GM12878 (cell line): ENCODE results near the gene USP2. TPM values are rescaled to one million over a fixed set of nuclear protein-coding genes. Genes with fewer than 3 reads are reported as not detected.

Experiments used
- ATAC-seq: fragments of 200-7000 bp; cut with Tn5 transposase; 3 replicates; pipeline ENCODE4 v1.9.1; 2020; ENCODE audit warnings: mild to moderate bottlenecking, moderate library complexity
- BruUV-seq: library from RNA; stranded (reverse); fragments of 400-500 nt; replicated peaks from 2 replicates; lab custom pipeline; 2021; lab: Mats Ljungman, UMichigan
- CTCF ChIA-PET: fragments of 300-600 bp; sonication (Branson Sonifier 250); formaldehyde crosslinking; extraction: SDS; loops from one replicate; lab custom pipeline; 2021; ENCODE audit warnings: inconsistent platforms; lab: Yijun Ruan, JAX
- POLR2A ChIA-PET: fragments of 350-600 bp; formaldehyde crosslinking; extraction: SDS; loops from one replicate; lab custom pipeline; 2021; ENCODE audit warnings: inconsistent platforms; lab: Charles Lee
- RAD21 ChIA-PET: fragments of 300-600 bp; sonication (Branson Sonifier 250); formaldehyde crosslinking; loops from one replicate; lab custom pipeline; 2023; ENCODE audit warnings: antibody characterized with exemption; ENCODE audit not compliant: unreplicated experiment; lab: Charles Lee
- SMC1A ChIA-PET: fragments of 300-600 bp; sonication (Branson Sonifier 250); formaldehyde crosslinking; loops from one replicate; lab custom pipeline; 2023; ENCODE audit not compliant: unreplicated experiment, uncharacterized antibody; lab: Charles Lee
- DNase-seq: peaks from one replicate; pipeline ENCODE4 v3.0.0-alpha.2; 2011; ENCODE audit warnings: low read depth, low spot score
- FAIRE-seq: peaks from 3 replicates; lab custom pipeline; 2011; peaks lifted over from hg19 to GRCh38; lab: Jason Lieb, UNC
- H2AFZ ChIP-seq: 2 replicates; pipeline ENCODE4 v1.6.0; 2011; ENCODE audit warnings: low read depth, low read length, control low read depth; ENCODE audit not compliant: control insufficient read depth
- H3K27ac ChIP-seq: 2 replicates; pipeline ENCODE4 v1.5.1; 2011; ENCODE audit warnings: control low read depth; ENCODE audit not compliant: control insufficient read depth, insufficient read depth
- H3K27me3 ChIP-seq, 2 experiments: replicated peaks in 1 of 2; 2 replicates each; pipeline versions ENCODE4 v1.6.0 to v1.6.1; 2011; ENCODE audit warnings: low read length in 1 of 2; ENCODE audit not compliant: control insufficient read depth in 2 of 2, insufficient read depth in 2 of 2
- H3K36me3 ChIP-seq, 2 experiments: 2 replicates each; pipeline ENCODE4 v1.5.1; 2011; ENCODE audit warnings: low read length in 1 of 2; ENCODE audit not compliant: control insufficient read depth in 2 of 2, insufficient read depth in 2 of 2
- H3K4me1 ChIP-seq: 2 replicates; pipeline ENCODE4 v1.6.1; 2011; ENCODE audit warnings: mild to moderate bottlenecking, low read length, moderate library complexity, mixed read lengths; ENCODE audit not compliant: control insufficient read depth, insufficient read depth
- H3K4me2 ChIP-seq: 2 replicates; pipeline ENCODE4 v1.6.0; 2011; ENCODE audit warnings: control low read depth; ENCODE audit not compliant: control insufficient read depth, insufficient read depth
- H3K4me3 ChIP-seq: fragments of 200-600 bp; sonication (generic); 2 replicates; pipeline ENCODE4 v1.5.1; 2016
- H3K79me2 ChIP-seq: 2 replicates; pipeline ENCODE4 v1.6.0; 2011; ENCODE audit warnings: low read length; ENCODE audit not compliant: control insufficient read depth, insufficient read depth
- H3K9ac ChIP-seq: 2 replicates; pipeline ENCODE4 v1.8.0; 2011; ENCODE audit warnings: low read length, control low read depth, mixed read lengths; ENCODE audit not compliant: control insufficient read depth, insufficient read depth
- H3K9me3 ChIP-seq: replicated peaks from 3 replicates; pipeline ENCODE4 v1.5.1; 2011; ENCODE audit warnings: mild to moderate bottlenecking, low read length; ENCODE audit not compliant: control insufficient read depth, insufficient read depth
- H4K20me1 ChIP-seq: 2 replicates; pipeline ENCODE4 v1.6.0; 2011; ENCODE audit not compliant: control insufficient read depth, insufficient read depth
- KAT2A ChIP-seq: conservative IDR thresholded peaks from 2 replicates; pipeline ENCODE4 v1.6.1; 2011; ENCODE audit warnings: low read depth, low read length; ENCODE audit not compliant: control insufficient read depth
- MYB ChIP-seq: fragments of 150-350 bp; IDR thresholded peaks from 2 replicates; pipeline ENCODE4 v1.6.1; 2014; ENCODE audit warnings: mild to moderate bottlenecking, low read depth, low read length, borderline replicate concordance
- NFYB ChIP-seq: IDR thresholded peaks from 2 replicates; pipeline ENCODE4 v1.6.1; 2011; ENCODE audit warnings: low read depth, mild to moderate bottlenecking, low read length, improper control_type of control experiment, moderate library complexity; ENCODE audit not compliant: insufficient read depth
- NR2C1 ChIP-seq: fragments of 450-650 bp; IDR thresholded peaks from 2 replicates; pipeline ENCODE4 v1.6.1; 2017; ENCODE audit warnings: antibody characterized with exemption, mild to moderate bottlenecking, moderate library complexity
- RFX5 ChIP-seq: IDR thresholded peaks from 2 replicates; pipeline ENCODE4 v1.6.1; 2011; ENCODE audit warnings: low read depth, low read length, improper control_type of control experiment
- STAT1 ChIP-seq: fragments of 450-650 bp; conservative IDR thresholded peaks from 2 replicates; pipeline ENCODE4 v1.6.1; 2014; ENCODE audit warnings: antibody characterized with exemption, mild to moderate bottlenecking
- WGBS: methylation state at CpG from one replicate; pipeline ENCODE4 v1.1.6; 2016; ENCODE audit warnings: low lambda C conversion rate; ENCODE audit not compliant: insufficient replicate concordance, insufficient coverage; ENCODE audit errors: missing lambda C conversion rate; 5-methylcytosine and 5-hydroxymethylcytosine counted together
- in situ Hi-C: fragments of 300-500 bp; cut with MboI; formaldehyde crosslinking; loops from 9 replicates; pipeline ENCODE4 v1.14.3; 2018; ENCODE audit warnings: mixed read lengths
- intact Hi-C: fragments of 100-400 bp; cut with micrococcal nuclease; formaldehyde crosslinking; loops from one replicate; pipeline ENCODE4 v1.14.2; 2022; ENCODE audit not compliant: unreplicated experiment
- polyA plus RNA-seq, 11 experiments: library from polyadenylated mRNA; depleted of rRNA in 4 of 11; unstranded in 6 of 11; stranded (reverse) in 5 of 11; fragments of >200 nt; fragmentation: Nextera tagmentation in 4 of 11; fragmentation: Illumina TruSeq in 1 of 11; extraction: Ambion mirVana in 4 of 11; extraction: Trizol in 1 of 11; gene quantifications; 1 replicate in 1 of 11; 2 replicates in 10 of 11; pipeline versions ENCODE4 v1.2.1 to v1.2.3, GENCODE V29; 2011 to 2016; ENCODE audit warnings: inconsistent platforms in 2 of 11, missing spikeins in 2 of 11, low read depth in 1 of 11
- total RNA-seq, 4 experiments: library from RNA; depleted of rRNA in 3 of 4; stranded (reverse); fragments of >200 nt in 3 of 4; fragmentation: Illumina TruSeq in 1 of 4; extraction: Trizol in 1 of 4; gene quantifications; 2 replicates each; pipeline versions ENCODE4 v1.2.1 to v1.2.3, GENCODE V29; 2013 to 2021
- TF ChIP-seq, protein P1 (sequence below): fragments of 450-650 bp; IDR thresholded peaks from 2 replicates; pipeline ENCODE4 v1.6.1; 2014; ENCODE audit warnings: mild to moderate bottlenecking

USP2 gene
- total and polyA plus RNA-seq, 10 of the 15 experiments (the other 5 are each of a cell fraction or from before 2014, with no cell fraction given): 0.03 to 0.13 (median 0.06) TPM; not detected in 4

GRCh38 chr11:119427279-119427678 is 45.8 kb upstream of the USP2 start (continued):
- no peak for TF ChIP-seq MYB

GRCh38 chr11:119426142-119426541 is 44.7 kb upstream of the USP2 start:
- TF ChIP-seq STAT1: no peak
- TF ChIP-seq KAT2A: no peak
- no peak for TF ChIP-seq NR2C1
- TF ChIP-seq NFYB: no peak
- TF ChIP-seq RFX5: no peak
- TF ChIP-seq, protein P1, sequence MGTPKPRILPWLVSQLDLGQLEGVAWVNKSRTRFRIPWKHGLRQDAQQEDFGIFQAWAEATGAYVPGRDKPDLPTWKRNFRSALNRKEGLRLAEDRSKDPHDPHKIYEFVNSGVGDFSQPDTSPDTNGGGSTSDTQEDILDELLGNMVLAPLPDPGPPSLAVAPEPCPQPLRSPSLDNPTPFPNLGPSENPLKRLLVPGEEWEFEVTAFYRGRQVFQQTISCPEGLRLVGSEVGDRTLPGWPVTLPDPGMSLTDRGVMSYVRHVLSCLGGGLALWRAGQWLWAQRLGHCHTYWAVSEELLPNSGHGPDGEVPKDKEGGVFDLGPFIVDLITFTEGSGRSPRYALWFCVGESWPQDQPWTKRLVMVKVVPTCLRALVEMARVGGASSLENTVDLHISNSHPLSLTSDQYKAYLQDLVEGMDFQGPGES: no peak
- in situ Hi-C loops: no loop called here
- WGBS: 0% methylated on average over 4 of the region's 4 CpGs
- SMC1A ChIA-PET: interaction anchor here (1.2 kb wide), 1 partner anchor 8 kb away, joined by 3 read pairs; no protein-coding TSS in a partner anchor
- Histone ChIP-seq H4K20me1 (no peaks in the 10 kb centered on the region), H3K27me3 (peaks cover 5 to 16% of the 10 kb centered on the region in 2 experiments; a peak in 3 of 4 replicates), H3K4me1 (peaks cover 4% of the 10 kb centered on the region), H3K9me3 (no peaks in the 10 kb centered on the region), H2AFZ (no peak overlapping the region), H3K27ac (no peak overlapping the region), H3K36me3 (no peaks in the 10 kb centered on the region), H3K9ac (no peak overlapping the region), H3K79me2 (no peaks in the 10 kb centered on the region), H3K4me2 (no peak overlapping the region), H3K4me3 (no peak overlapping the region)
- RAD21 ChIA-PET: no interaction called here
- POLR2A ChIA-PET: no interaction called here
- intact Hi-C loops: no loop called here
- DNase-seq (no peak), ATAC-seq (no peak), FAIRE-seq (no peak)
- CTCF ChIA-PET: interaction anchor here (0.6 to 2.1 kb wide), 7 partner anchors 9 to 663 kb away, joined by 3 to 4 read pairs (median 3); no protein-coding TSS in a partner anchor
- BruUV-seq: no TSS peak
